Measurements from ENCODE around the gene CRTAC1.

Gene CRTAC1

GRCh38 chr10:98045785-98046389 is 15.5 kb upstream of the CRTAC1 start:
- DNase-seq (ENCODE audit: low read depth): peak; percentile 49
- peak; percentile 85 for TF ChIP-seq CTCF (conservative IDR thresholded peaks at IDR 0.05; ENCODE audit: control insufficient read depth, insufficient read depth, low read depth, low read length)
- H3K4me3 ChIP-seq (ENCODE audit: control insufficient read depth, low read depth, low read length): no peak overlapping the region

GRCh38 chr10:98041352-98042043 is 11.1 kb upstream of the CRTAC1 start:
- H3K4me3 ChIP-seq (ENCODE audit: control insufficient read depth, low read depth, low read length): no peak overlapping the region
- peak; percentile 63 for DNase-seq (ENCODE audit: low read depth)
- peak; percentile 84 for TF ChIP-seq CTCF (conservative IDR thresholded peaks at IDR 0.05; ENCODE audit: control insufficient read depth, insufficient read depth, low read depth, low read length)

- no peak for TF ChIP-seq CTCF (conservative IDR thresholded peaks at IDR 0.05; ENCODE audit: control insufficient read depth, insufficient read depth, low read depth, low read length)
- no peak for DNase-seq (ENCODE audit: low read depth)
- H3K4me3 ChIP-seq (ENCODE audit: control insufficient read depth, low read depth, low read length): no peak overlapping the region
Measured at GRCh38 chr10:98039690-98040381, 9.4 kb upstream of the CRTAC1 start.

GRCh38 chr10:98038288-98038687 is 7.9 kb upstream of the CRTAC1 start:
- no peak for TF ChIP-seq CTCF (conservative IDR thresholded peaks at IDR 0.05; ENCODE audit: control insufficient read depth, insufficient read depth, low read depth, low read length)
- DNase-seq (ENCODE audit: low read depth): no peak
- H3K4me3 ChIP-seq (ENCODE audit: control insufficient read depth, low read depth, low read length): no peak overlapping the region

GRCh38 chr10:98035599-98035998 is 5.2 kb upstream of the CRTAC1 start:
- no peak for TF ChIP-seq CTCF (conservative IDR thresholded peaks at IDR 0.05; ENCODE audit: control insufficient read depth, insufficient read depth, low read depth, low read length)
- no peak for DNase-seq (ENCODE audit: low read depth)
- no peak overlapping the region for H3K4me3 ChIP-seq (ENCODE audit: control insufficient read depth, low read depth, low read length)

- no peak for TF ChIP-seq CTCF (conservative IDR thresholded peaks at IDR 0.05; ENCODE audit: control insufficient read depth, insufficient read depth, low read depth, low read length)
Measured at GRCh38 chr10:98033515-98033914, 3.1 kb upstream of the CRTAC1 start.

More at GRCh38 chr10:98033515-98033914, 3.1 kb upstream of the CRTAC1 start:
- no peak overlapping the region for H3K4me3 ChIP-seq (ENCODE audit: control insufficient read depth, low read depth, low read length)
- DNase-seq (ENCODE audit: low read depth): no peak
